ENCODE data around the gene CACNB1.

CACNB1 gene

DNA sequence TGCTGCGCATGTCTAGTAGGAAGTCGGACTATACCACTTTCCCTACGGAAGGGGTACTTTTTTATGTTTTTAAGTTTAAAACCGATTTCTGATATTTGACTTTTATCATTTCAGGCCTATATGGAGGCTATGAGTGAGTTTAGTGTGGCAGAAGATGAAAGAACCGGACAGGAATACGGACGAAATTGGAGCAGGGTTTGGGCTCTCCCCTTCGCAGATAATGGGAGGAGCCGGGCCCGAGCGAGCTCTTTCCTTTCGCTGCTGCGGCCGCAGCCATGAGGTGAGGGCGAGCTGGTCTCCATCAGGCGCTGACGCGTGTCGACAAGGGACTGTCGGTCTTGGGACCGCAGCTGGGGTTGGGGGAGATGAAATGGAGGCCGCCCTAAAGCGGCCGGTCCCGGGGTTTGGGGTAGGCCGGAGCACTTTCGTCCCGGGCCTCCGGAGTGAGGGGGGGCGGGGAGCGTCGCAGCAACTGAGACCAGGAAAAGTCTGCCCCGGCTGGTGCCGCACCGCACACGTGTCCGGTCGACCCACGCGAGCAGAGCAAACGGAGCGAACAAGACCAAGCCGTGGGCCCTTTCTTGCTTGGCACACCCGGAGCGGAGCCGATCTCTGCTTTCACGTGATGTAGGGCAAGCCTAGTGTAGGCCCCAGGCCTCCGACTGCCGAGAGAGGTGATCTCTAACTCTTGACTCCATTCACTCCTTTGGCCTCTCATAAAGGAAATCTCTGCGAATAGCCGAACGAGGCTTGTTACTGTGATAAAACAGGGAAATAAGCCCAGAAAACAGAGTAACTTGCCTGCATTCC, 2.8 kb upstream of the CACNB1 start, which contains the start of gene RPL19:
Gene RPL19 (plus strand): TSS at position 214 of the 810 bp plus-strand sequence. CDS start 62 bp downstream, at position 276.
- peak within 1 kb of the TSS; percentile 86 for H3K4me3 ChIP-seq (ENCODE audit: low read depth, low read length)
- TF ChIP-seq CTCF (IDR thresholded peaks at IDR 0.05; ENCODE audit: low read depth, low read length, missing control alignments), result no peak
- DNase-seq (ENCODE audit: low read depth), result no peak

DNA sequence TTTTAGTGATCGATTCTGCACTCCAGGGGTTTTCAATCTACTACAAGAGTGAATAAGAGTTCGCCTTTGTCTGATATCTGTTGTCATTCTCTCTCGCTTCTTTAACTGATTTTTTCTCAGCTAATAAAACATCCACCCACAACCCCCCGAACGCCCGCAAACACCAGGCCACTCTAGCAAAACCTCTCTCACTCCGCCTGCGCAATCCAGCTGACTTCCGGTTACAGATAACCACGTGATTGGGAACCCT, 2.3 kb upstream of the CACNB1 start:
- TF ChIP-seq CTCF (IDR thresholded peaks at IDR 0.05; ENCODE audit: low read depth, low read length, missing control alignments), result no peak
- peak overlapping the region; percentile 86 for H3K4me3 ChIP-seq (ENCODE audit: low read depth, low read length)
- peak; percentile 93 for DNase-seq (ENCODE audit: low read depth)

DNA sequence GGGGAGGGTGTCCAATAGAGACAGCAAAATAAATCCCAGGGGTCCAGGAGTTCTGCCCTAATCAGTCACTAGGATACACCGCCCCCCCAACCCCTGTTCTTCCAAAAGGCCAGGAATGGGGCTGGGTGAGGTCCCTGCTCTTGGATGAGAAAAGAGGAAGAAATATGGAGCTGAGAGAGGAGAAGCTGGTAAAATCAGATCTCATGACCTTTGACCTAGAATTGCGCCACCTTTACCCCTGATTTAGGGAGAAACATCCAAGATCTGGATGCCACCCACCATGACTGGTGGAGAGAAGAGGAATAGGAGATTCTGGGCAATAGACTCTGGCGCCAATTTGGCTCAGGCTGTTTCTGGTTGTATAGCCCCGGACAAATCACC, 707 bp upstream of the CACNB1 start:
- H3K4me3 ChIP-seq (ENCODE audit: low read depth, low read length), result no peak overlapping the region
- no peak for TF ChIP-seq CTCF (IDR thresholded peaks at IDR 0.05; ENCODE audit: low read depth, low read length, missing control alignments)
- DNase-seq (ENCODE audit: low read depth), result no peak

- no peak for DNase-seq (ENCODE audit: low read depth)
- no peak for TF ChIP-seq CTCF (IDR thresholded peaks at IDR 0.05; ENCODE audit: low read depth, low read length, missing control alignments)
- peak overlapping the region; percentile 77 for H3K4me3 ChIP-seq (ENCODE audit: low read depth, low read length)
Observed at GRCh38 chr17:39196808-39197291, 619 bp downstream of the CACNB1 start.

DNA sequence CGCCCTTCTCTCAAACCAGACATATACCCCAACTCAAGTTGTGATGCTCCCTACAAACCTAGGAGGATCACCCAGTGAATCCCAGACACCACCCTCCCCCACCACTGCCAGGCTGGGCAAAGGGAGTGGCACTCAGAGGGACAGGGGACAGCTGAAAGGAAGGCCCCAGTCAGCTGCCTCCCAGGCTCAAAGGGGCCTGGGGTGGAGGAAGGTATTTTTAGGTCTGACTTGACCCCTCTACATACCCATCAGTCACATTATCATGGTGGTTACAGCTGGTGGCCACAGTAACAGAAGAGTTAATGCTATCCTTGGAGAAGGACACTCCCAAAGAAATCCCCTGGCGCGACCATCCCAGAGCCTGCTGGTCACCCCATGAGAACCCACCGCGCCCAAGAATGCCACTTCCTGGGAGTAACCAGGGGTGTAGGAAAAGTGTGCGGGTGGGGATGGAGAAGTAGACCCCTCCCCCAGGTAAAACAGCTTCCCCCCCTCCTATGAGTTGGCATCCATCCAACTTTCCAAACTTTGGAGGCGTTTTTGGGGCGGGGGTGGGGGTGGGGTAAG, 1.1 kb downstream of the CACNB1 start:
- H3K4me3 ChIP-seq (ENCODE audit: low read depth, low read length), result peak overlapping the region; percentile 77
- no peak for DNase-seq (ENCODE audit: low read depth)
- no peak for TF ChIP-seq CTCF (IDR thresholded peaks at IDR 0.05; ENCODE audit: low read depth, low read length, missing control alignments)

DNA sequence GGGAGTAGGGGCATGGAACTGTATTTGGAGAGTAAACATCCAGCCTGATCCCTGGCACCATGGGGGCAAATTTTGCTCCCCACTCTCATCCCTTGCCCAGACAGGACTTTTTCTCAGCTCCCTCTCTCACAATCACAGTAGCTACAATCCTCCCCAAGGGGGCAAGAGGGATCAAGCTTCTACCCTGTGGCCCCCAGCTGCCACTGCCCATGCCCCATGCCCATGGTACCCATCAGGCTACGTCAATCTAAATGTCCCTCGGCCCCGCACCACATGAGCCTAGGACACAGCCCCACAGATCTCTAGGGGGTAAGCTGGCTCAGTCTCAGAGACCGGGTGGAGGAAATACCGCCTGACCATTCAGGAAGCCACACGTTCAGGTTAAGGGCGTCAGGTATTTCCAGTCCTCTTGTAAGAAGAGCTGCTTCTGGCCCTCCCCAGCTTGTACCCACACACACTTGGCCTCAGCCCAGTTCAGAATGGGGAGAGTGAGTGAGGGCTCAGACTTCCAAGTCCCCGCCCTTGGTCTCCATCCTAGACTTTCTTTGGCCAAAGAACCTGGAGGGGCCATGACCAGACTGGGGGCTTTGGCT, 1.8 kb downstream of the CACNB1 start:
- DNase-seq (ENCODE audit: low read depth), result no peak
- H3K4me3 ChIP-seq (ENCODE audit: low read depth, low read length), result peak overlapping the region; percentile 77
- TF ChIP-seq CTCF (IDR thresholded peaks at IDR 0.05; ENCODE audit: low read depth, low read length, missing control alignments), result no peak

Measured in GM12864 (cell line).